Caco-2 (cell line): ENCODE results near the gene PFDN6. TPM values are rescaled to one million over a fixed set of nuclear protein-coding genes. Genes with fewer than 3 reads are reported as not detected.

Experiments used
- BruUV-seq: library from RNA; stranded (reverse); fragments of 400-500 nt; replicated peaks from 2 replicates; lab custom pipeline; 2021; lab: Mats Ljungman, UMichigan
- CTCF ChIA-PET: fragments of 300-600 bp; sonication (Branson Sonifier 250); formaldehyde crosslinking; loops from one replicate; lab custom pipeline; 2022; ENCODE audit warnings: antibody characterized with exemption; lab: Charles Lee
- POLR2A ChIA-PET: fragments of 300-600 bp; sonication (Branson Sonifier 250); formaldehyde crosslinking; loops from one replicate; lab custom pipeline; 2022; ENCODE audit warnings: antibody characterized with exemption; lab: Charles Lee
- DNase-seq, 2 experiments: peaks; one replicate each; pipeline versions ENCODE4 v3.0.0 to v3.0.0-alpha.2; 2020 to 2022
- H3K27me3 ChIP-seq: replicated peaks from 2 replicates; pipeline ENCODE4 v1.6.0; 2011; ENCODE audit warnings: low read length; ENCODE audit not compliant: control insufficient read depth, insufficient read depth
- H3K36me3 ChIP-seq: 2 replicates; pipeline ENCODE4 v1.5.1; 2011; ENCODE audit warnings: low read length; ENCODE audit not compliant: control insufficient read depth, insufficient read depth
- H3K4me1 ChIP-seq: fragments of 250-450 bp; sonication (Bioruptor Pico); 2 replicates; pipeline ENCODE4 v1.5.1; 2020; ENCODE audit warnings: mild to moderate bottlenecking
- H3K4me3 ChIP-seq: 2 replicates; pipeline ENCODE4 v1.5.1; 2011; ENCODE audit warnings: low read depth, mild to moderate bottlenecking, control low read depth, low read length
- H3K9me3 ChIP-seq: fragments of 250-450 bp; sonication (Bioruptor Pico); 2 replicates; pipeline ENCODE4 v1.5.1; 2020; ENCODE audit warnings: mild to moderate bottlenecking, moderate library complexity
- H3K27ac Mint-ChIP-seq: one replicate; pipeline ENCODE4 v1.8.0; 2022; ENCODE audit warnings: mixed read lengths; ENCODE audit not compliant: unreplicated experiment
- H3K27me3 Mint-ChIP-seq: one replicate; pipeline ENCODE4 v1.8.0; 2022; ENCODE audit warnings: mixed read lengths; ENCODE audit not compliant: insufficient read depth, unreplicated experiment
- H3K36me3 Mint-ChIP-seq: one replicate; pipeline ENCODE4 v1.8.0; 2022; ENCODE audit warnings: mild to moderate bottlenecking, mixed read lengths; ENCODE audit not compliant: insufficient read depth, unreplicated experiment
- H3K4me1 Mint-ChIP-seq: one replicate; pipeline ENCODE4 v1.8.0; 2022; ENCODE audit warnings: low read depth, mixed read lengths; ENCODE audit not compliant: unreplicated experiment
- H3K4me3 Mint-ChIP-seq: one replicate; pipeline ENCODE4 v1.8.0; 2022; ENCODE audit warnings: mild to moderate bottlenecking, moderate library complexity, mixed read lengths; ENCODE audit not compliant: unreplicated experiment
- H3K9me3 Mint-ChIP-seq: one replicate; pipeline ENCODE4 v1.8.0; 2022; ENCODE audit warnings: mixed read lengths; ENCODE audit not compliant: unreplicated experiment
- intact Hi-C: fragments of 100-400 bp; cut with micrococcal nuclease; formaldehyde crosslinking; loops from one replicate; pipeline ENCODE4 v1.10.0; 2022; ENCODE audit not compliant: unreplicated experiment
- total RNA-seq: library from RNA; stranded (reverse); gene quantifications from 2 replicates; pipeline ENCODE4 v1.2.3, GENCODE V29; 2022
- TF ChIP-seq, protein P1 (sequence below), 2 experiments: fragments of 200-600 bp in 1 of 2; IDR thresholded peaks; 1 replicate in 1 of 2; 2 replicates in 1 of 2; pipeline versions ENCODE4 v1.5.1 to v1.8.0; 2011 to 2022; ENCODE audit warnings: antibody characterized with exemption in 1 of 2, control low read depth in 1 of 2, inconsistent platforms in 1 of 2, low read depth in 1 of 2, low read length in 1 of 2, mild to moderate bottlenecking in 1 of 2, moderate library complexity in 1 of 2; ENCODE audit not compliant: insufficient read depth in 1 of 2, severe bottlenecking in 1 of 2, unreplicated experiment in 1 of 2

The PFDN6 gene
- total RNA-seq, 1 experiment from 2014 or later = 65.9 TPM

DNA sequence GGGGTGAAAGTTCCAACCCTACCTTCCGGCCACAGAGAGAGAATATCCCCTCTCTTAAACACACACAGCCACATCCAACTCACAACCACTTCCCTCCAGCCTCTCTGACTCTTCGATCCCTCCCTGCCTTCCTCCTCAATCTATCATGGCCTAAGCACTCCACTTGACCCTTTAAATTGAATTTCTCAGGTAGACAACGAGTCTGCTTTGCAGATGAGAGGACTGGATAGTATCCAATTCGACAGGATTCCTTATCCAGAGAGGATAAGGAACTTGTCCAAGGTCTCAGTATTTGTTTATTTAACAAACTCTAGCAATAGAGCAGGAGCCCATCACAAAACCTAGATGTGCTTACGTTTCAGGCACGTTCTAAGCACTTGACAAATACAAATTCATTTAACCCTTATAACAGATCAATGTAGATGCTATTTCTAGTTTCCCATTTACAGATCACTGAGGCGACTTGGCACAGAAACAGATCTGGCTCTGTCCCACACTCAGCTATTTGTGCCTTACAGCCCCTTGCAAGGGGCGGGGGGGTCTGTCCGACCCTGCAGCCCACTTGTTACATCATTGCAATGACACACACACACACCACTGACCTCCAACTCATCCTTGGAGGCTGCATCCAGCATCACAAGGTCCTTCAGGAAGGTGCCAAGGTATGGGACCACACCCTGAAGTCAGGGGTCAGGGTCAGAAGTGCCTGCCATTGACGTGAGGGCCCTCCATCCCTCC lies 4.9 kb downstream of the PFDN6 start:
- Mint-ChIP-seq H3K9me3 (no peaks in the 10 kb centered on the region), H3K27me3 (no peaks in the 10 kb centered on the region), H3K36me3 (peaks cover 57% of the 10 kb centered on the region), H3K4me1 (peaks cover 26% of the 10 kb centered on the region), H3K4me3 (no peak overlapping the region), H3K27ac (no peak overlapping the region)
- peaks cover 2% of the 10 kb centered on the region for H3K36me3 ChIP-seq
- no peak for DNase-seq
- TF ChIP-seq, protein P1, sequence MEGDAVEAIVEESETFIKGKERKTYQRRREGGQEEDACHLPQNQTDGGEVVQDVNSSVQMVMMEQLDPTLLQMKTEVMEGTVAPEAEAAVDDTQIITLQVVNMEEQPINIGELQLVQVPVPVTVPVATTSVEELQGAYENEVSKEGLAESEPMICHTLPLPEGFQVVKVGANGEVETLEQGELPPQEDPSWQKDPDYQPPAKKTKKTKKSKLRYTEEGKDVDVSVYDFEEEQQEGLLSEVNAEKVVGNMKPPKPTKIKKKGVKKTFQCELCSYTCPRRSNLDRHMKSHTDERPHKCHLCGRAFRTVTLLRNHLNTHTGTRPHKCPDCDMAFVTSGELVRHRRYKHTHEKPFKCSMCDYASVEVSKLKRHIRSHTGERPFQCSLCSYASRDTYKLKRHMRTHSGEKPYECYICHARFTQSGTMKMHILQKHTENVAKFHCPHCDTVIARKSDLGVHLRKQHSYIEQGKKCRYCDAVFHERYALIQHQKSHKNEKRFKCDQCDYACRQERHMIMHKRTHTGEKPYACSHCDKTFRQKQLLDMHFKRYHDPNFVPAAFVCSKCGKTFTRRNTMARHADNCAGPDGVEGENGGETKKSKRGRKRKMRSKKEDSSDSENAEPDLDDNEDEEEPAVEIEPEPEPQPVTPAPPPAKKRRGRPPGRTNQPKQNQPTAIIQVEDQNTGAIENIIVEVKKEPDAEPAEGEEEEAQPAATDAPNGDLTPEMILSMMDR (IDR thresholded peaks at IDR 0.05; ENCODE audit: insufficient read depth in 1 of 2, low read depth in 1 of 2, low read length in 1 of 2, severe bottlenecking in 1 of 2, unreplicated experiment in 1 of 2) = no peak
- no peaks in the 10 kb centered on the region for H3K27me3 ChIP-seq
- H3K9me3 ChIP-seq = no peaks in the 10 kb centered on the region
- ChIA-PET CTCF (interaction anchor here (0.6 kb wide), 1 partner anchor 668 kb away, joined by 4 read pairs; no protein-coding TSS in a partner anchor), POLR2A (no interaction called here)
- peaks cover 20% of the 10 kb centered on the region for H3K4me1 ChIP-seq
- H3K4me3 ChIP-seq = no peak overlapping the region
- no TSS peak for BruUV-seq
- intact Hi-C loops = no loop called here

- ChIA-PET CTCF (no interaction called here), POLR2A (no interaction called here)
- no peak for DNase-seq
- no TSS peak for BruUV-seq
- Histone ChIP-seq H3K4me1 (peaks cover 13% of the 10 kb centered on the region), H3K36me3 (peaks cover 2% of the 10 kb centered on the region), H3K9me3 (no peaks in the 10 kb centered on the region), H3K4me3 (no peak overlapping the region), H3K27me3 (no peaks in the 10 kb centered on the region)
- Mint-ChIP-seq H3K4me1 (peaks cover 19% of the 10 kb centered on the region), H3K4me3 (peak overlapping the region; percentile 95), H3K9me3 (no peaks in the 10 kb centered on the region), H3K27me3 (no peaks in the 10 kb centered on the region), H3K36me3 (peaks cover 67% of the 10 kb centered on the region), H3K27ac (no peak overlapping the region)
- TF ChIP-seq, protein P1 (IDR thresholded peaks at IDR 0.05; ENCODE audit: insufficient read depth in 1 of 2, low read depth in 1 of 2, low read length in 1 of 2, severe bottlenecking in 1 of 2, unreplicated experiment in 1 of 2) = no peak
- intact Hi-C loops = loop anchor here (5.0 kb wide), 1 partner anchor 132 kb away; no protein-coding TSS in a partner anchor
These were observed 6.4 kb downstream of the PFDN6 start for GRCh38 chr6:33295621-33296369.

GRCh38 chr6:33296797-33297405 lies 7.5 kb downstream of the PFDN6 start:
- Mint-ChIP-seq H3K4me3 (peak overlapping the region; percentile 95), H3K27ac (peak overlapping the region; percentile 98), H3K9me3 (no peaks in the 10 kb centered on the region)

More at GRCh38 chr6:33296797-33297405, 7.5 kb downstream of the PFDN6 start:
- Histone ChIP-seq H3K4me1 (peaks cover 13% of the 10 kb centered on the region), H3K27me3 (no peaks in the 10 kb centered on the region), H3K36me3 (peaks cover 2% of the 10 kb centered on the region), H3K9me3 (no peaks in the 10 kb centered on the region), H3K4me3 (peak overlapping the region; percentile 90)
- intact Hi-C loops = loop anchor here (1.0 to 5.0 kb wide), 2 partner anchors 8 to 130 kb away; partner anchors contain the start of genes PFDN6 and WDR46
- Mint-ChIP-seq H3K27me3 (no peaks in the 10 kb centered on the region), H3K4me1 (peaks cover 13% of the 10 kb centered on the region), H3K36me3 (peaks cover 65% of the 10 kb centered on the region)
- BruUV-seq = TSS peak; percentile 42
- CTCF ChIA-PET = interaction anchor here (1.3 to 1.4 kb wide), 2 partner anchors 18 to 129 kb away, joined by 3 to 7 read pairs; no protein-coding TSS in a partner anchor
- POLR2A ChIA-PET = interaction anchor here (0.5 to 1.6 kb wide), 4 partner anchors 15 to 77 kb away, joined by 3 to 9 read pairs (median 7); partner anchors contain the start of genes RPS18 and VPS52
- TF ChIP-seq, protein P1 (IDR thresholded peaks at IDR 0.05; ENCODE audit: insufficient read depth in 1 of 2, low read depth in 1 of 2, low read length in 1 of 2, severe bottlenecking in 1 of 2, unreplicated experiment in 1 of 2) = no peak
- DNase-seq = no peak
